GM19239 (cell line): ENCODE results near the gene FXR1.
"Not testable (repeated sequence)": the region's sequence is repeated elsewhere in the genome, so short reads cannot be mapped to it uniquely, and the experiment has no call there.

ENCODE experiments used
- DNase-seq: peaks from one replicate; pipeline ENCODE4 v3.0.0; 2011; ENCODE audit warnings: low spot score; ENCODE audit not compliant: insufficient read length
- FAIRE-seq: peaks from 2 replicates; lab custom pipeline; 2011; peaks lifted over from hg19 to GRCh38; lab: Jason Lieb, UNC

The FXR1 gene

DNA sequence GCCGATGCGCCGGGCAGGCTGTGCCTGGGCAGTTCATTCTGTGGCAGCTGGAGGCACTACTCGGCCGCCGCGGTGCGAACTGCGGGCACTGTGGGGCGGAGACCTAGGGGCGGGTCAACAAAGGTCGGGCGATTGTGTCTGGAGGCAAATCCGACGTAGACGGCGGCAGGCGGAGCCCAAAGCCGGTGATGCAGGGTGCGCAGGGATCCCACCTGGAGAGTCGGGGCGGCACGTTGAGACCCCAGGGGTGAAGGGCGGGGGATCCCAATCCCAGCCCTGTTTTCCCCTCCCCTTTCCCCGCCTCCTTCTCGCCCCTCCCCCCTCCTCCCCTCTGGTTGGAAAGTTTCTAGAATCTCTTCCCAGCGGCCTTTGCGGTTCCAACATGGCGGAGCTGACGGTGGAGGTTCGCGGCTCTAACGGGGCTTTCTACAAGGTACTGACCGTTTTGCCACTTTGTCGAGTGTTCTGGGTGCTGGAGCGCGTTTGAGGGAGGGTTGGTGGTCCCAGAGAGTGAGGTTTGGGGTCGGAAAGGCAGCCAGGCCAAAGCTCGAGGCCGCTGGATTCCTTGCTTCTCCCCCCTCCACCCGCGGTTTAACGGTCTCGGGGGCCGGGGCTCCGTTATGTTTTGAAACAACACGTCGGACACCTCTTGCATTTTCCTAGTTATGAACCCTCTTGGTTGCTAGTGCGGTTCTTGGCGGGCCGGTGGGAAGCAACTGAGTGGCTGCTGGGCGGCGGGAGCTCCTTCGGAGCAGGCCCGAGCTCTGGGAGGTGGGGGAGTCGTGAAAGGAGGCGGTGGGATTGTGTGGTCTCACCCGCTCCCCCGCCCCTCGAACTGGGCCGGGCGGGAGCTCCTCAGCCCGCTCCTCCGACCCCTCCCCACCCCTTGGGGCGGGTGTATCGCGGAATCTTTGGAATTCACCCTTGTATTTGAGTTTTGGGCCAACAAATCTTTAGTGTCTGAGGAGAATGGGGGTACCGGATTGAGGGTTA is at the start of gene FXR1:
Gene FXR1 (plus strand): TSS at position 367 of the 993 bp plus-strand sequence. CDS start 16 bp downstream, at position 383.
- peak; percentile 74 for DNase-seq
- FAIRE-seq = peak; percentile 80

DNA sequence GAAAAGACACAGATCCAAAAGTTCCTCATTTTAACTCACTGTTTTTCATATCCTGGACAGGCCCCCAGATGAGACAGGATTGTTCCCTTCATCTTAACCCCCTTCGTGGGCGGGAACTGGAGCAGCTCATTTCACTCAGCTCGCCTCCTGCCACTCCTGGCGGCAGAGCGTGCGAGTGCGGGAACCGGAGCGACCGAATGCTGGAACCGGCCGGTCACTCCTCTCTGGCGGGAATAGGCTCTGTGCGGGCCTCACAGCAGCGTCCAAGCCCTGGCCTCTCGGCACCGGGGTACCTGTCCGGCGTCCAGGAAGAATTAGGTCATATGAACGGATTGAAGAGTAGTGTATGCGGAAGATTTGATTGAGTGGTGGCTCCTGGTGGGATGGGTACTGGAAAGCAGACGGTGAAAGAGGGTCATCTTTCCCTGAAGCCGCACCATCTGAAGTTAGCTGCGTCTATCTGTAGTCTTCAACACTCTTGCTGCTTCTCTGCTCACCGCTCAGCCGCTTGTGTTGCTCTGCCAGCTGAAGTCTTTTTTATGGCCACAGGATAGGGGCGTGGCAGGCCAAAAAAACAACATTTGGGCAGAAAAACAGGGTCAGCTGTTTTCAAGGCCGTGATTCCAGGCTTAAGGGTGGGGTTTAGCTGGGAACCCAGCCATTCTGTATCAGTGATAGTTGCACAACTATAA is 42.3 kb upstream of the FXR1 start:
- DNase-seq (no peak), FAIRE-seq (no peak)

DNA sequence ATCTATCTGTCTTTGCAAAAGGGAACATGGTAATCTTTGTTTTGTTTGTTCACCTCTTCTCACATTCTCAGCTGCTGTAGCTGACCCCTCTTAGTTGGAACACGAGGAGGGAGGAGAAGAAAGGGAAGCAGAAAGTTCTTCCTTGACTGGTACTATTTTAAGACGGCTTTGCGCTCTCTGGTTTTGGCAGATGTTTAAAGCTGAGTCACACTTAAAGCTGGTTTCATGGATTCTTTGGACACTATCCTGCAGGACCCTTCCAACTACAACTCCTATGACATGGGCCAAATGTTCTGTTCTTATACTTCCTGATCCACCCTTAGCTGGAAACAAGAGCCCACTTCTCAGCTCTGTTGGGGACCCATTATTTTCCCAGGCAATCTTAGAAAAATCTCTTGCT is 40.6 kb upstream of the FXR1 start:
- FAIRE-seq = no peak
- no peak for DNase-seq

- FAIRE-seq, DNase-seq: not testable (repeated sequence)
Measured at GRCh38 chr3:180872430-180872829, 40.0 kb upstream of the FXR1 start.

GRCh38 chr3:180875124-180875698 is 37.3 kb upstream of the FXR1 start:
- DNase-seq (no peak), FAIRE-seq (no peak)

DNA sequence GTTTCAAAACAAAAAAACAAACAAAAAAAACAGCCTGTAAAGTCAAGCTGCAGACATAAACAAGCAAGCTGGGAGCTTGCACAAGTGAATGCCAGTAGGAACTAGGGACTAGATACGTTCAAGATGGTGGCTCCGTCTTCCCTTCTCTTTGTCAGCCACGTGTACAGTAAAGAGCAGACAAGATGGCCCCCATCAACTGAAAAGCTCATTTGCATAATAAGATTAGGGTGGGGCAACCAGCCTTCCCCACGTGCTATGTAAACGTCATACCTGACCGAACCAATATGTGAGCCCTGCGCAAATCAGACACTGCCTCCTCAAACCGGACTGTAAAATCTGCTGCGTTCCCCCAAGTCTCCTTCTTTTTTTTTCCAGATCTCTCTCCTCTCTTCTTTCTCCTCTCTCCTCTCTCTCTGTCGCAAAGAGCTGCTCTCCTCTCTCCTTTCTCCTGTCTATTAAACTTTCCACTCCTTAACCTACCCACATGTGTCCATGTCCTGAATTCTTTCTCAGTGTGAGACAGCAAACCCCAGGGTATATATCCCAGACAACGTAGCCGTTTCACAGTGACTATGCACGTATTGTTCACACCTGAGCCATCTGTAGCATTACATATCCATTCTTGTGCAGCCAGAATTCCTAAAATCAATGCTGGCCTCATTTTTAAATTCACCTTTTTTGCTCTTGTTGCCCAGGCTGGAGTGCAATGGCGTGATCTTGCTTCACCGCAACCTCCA is 31.2 kb upstream of the FXR1 start:
- no peak for DNase-seq
- FAIRE-seq = no peak

GRCh38 chr3:180882115-180882514 is 30.4 kb upstream of the FXR1 start:
- no peak for DNase-seq
- no peak for FAIRE-seq

DNA sequence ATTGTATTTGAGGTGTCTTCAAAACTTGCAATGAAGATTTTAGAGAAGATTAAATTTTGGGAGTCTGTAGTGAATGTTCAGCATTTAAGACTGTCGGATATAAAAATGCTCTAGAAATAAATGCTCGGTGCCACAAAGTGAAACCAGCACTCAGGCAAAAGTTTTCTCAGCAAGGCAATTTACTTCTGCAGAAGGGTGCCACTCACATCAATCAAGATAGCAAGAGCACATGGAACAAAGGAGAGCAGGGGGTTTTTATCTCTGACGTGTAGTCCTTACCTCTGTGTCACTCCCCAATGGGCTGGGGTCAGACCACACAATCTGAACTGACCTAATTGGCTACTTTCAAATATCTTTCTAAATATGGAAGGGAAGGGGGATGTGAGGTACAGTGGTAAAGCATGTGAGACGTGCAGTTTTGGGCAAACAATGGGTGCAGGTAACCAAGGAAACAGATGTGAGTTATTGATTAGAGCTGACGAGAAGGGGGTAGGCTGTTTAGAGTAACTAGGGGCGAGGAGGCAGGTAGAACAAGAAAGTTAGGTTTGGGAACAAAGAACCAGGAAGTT is 23.4 kb upstream of the FXR1 start:
- no peak for FAIRE-seq

DNA sequence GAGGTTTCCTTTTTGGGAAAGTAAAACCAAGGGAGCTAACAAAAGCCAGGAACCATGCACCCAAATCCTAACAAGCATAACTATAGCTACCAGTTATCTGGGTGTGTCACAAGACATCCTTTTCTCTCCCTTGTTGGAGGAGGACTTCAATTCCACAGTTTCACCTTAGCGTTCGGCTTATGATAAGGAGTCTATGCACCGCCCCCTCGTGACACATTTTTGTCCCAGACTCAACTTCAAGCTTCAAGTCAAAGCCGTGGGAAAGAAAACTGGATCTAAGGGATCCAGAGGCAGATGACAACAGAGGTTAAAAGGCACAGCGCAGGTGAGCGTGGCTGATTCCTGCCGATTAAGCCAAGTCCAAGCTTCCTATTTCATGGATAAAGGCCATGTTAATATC is 13.9 kb upstream of the FXR1 start:
- no peak for FAIRE-seq
- no peak for DNase-seq

More for the DNA sequence above, 23.4 kb upstream of the FXR1 start:
- no peak for DNase-seq

- DNase-seq (no peak), FAIRE-seq (no peak)
Measured at GRCh38 chr3:180909369-180910127, 2.9 kb upstream of the FXR1 start.

- DNase-seq = no peak
- FAIRE-seq = no peak
Measured at GRCh38 chr3:180910823-180911222, 1.6 kb upstream of the FXR1 start.

GRCh38 chr3:180911876-180912303 is 580 bp upstream of the FXR1 start:
- FAIRE-seq = no peak
- DNase-seq = no peak

DNA sequence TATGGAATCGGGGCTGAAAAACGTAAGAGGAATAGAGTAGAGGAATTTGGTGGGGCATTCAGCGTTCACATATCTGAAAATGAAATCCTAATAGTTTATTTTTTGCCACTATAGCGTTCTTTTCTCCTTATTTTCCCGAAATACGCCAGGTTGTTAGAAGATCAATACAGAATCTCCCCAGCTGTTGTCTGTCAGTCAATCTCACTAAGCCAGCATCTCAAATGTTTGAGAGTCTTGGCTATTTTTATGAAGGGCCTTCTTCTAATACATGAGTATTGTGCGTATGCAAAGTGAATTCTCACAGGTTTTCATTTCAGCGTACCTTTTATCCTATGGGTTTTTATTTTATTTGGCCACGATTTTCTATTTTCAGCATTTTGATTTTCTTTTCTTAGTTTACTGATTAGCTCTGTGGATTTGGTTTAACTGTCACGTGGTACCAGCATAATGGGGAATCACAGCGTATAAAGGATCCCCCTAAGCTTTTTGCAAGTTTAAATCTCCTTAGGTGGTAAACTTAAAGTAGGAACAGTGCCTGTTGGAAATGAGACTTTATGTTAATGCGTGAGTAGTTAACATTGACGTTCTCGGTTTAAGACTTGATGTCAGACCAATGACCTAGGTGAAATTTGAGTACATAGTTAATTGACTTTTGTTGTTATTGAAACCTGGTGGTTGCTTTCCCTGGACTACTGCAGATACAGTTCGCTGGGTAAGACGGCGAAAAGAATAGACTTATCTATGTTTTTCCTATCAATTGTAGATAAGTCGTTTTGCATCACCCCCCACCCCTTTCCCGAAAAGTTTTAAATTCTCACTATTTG is 1.3 kb downstream of the FXR1 start:
- DNase-seq (no peak), FAIRE-seq (peak; percentile 54)

- no peak for FAIRE-seq
Measured at GRCh38 chr3:180918542-180918941, 6.1 kb downstream of the FXR1 start.

DNA sequence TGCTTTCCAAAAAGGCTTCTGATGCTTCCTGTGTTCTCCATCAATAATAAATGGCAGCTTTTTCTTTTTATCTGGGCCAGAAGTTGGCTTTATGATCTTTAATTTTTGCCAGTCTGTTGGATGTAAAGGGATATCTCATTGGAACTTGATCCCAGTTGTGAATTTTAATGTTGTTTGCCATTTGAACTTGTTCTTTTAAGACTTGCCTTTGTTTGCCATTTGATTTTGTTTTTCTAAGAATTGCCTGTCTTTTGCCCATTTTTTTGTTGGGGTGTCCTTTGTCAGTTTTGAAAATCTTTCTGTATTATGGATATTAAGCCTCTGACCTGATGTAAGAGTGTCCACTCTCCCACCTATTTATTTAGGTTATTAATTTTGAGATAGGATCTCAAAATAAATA is 9.8 kb downstream of the FXR1 start:
- no peak for DNase-seq
- FAIRE-seq = no peak

More at GRCh38 chr3:180918542-180918941, 6.1 kb downstream of the FXR1 start:
- no peak for DNase-seq

- FAIRE-seq (no peak), DNase-seq (no peak)
Measured at GRCh38 chr3:180923561-180923960, 11.1 kb downstream of the FXR1 start.

GRCh38 chr3:180926526-180926925 is 14.1 kb downstream of the FXR1 start:
- DNase-seq = no peak
- no peak for FAIRE-seq

- DNase-seq (no peak), FAIRE-seq (no peak)
Measured at GRCh38 chr3:180929376-180929775, 16.9 kb downstream of the FXR1 start.
